Measurements from ENCODE around the gene AP1G1. TPM values are rescaled to one million over a fixed set of nuclear protein-coding genes. Genes with fewer than 3 reads are reported as not detected.

The AP1G1 gene
- total RNA-seq, 2 experiments from 2014 or later: 57.9 to 89.7 TPM

DNA sequence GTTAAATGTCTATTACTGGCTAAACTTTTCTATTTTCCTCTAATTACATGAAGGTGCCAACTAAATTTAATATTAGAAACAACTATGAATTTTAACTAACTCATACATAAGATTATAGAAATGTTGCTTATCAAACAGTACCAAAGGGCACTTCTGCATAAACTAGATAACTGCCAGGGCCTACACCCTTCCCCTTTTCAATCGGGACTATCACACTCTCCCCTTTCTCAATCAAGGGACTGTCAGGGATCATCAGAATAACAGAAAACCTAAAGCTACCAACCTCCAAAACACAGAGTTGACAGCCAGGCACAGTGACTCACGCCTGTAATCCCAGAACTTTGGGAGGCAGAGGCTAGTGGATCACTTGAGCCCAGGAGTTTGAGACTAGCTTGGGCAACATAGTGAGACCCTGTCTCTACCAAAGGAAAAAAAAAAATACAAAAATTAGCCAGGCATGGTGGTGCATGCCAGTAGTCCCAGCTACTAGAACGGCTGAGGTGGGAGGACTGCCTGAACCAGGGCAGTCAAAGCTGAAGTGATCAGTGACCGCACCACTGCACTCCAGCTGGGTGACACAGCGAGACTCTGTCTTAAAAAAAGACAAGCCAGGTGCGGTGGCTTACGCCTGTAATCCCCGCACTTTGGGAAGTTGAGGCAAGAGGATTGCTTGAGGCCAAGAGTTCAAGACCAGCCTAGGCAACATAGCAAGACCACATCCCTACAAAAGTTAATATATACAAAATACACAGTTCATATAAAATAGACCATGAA, 80.9 kb downstream of the AP1G1 start:
- BruUV-seq (replicated peaks): no TSS peak
- Histone ChIP-seq H3K4me2 (ENCODE audit: low read length) (peak overlapping the region; percentile 55), H3K4me3 (ENCODE audit: low read depth, low read length, poor library complexity, severe bottlenecking) (no peak overlapping the region), H3K9me3 (ENCODE audit: low read length) (no peaks in the 10 kb centered on the region), H3K27ac (ENCODE audit: low read depth, low read length, poor library complexity, severe bottlenecking) (peak overlapping the region; percentile 72), H2AFZ (ENCODE audit: low read length) (no peak overlapping the region), H3K9me2 (ENCODE audit: insufficient read depth, low read length) (no peaks in the 10 kb centered on the region), H3K4me1 (ENCODE audit: insufficient read depth, low read length, poor library complexity, severe bottlenecking) (peaks cover 42% of the 10 kb centered on the region), H4K20me1 (ENCODE audit: insufficient read depth, low read length) (no peaks in the 10 kb centered on the region), H3K79me2 (ENCODE audit: insufficient read depth, low read depth, low read length) (no peaks in the 10 kb centered on the region), H3K36me3 (ENCODE audit: insufficient read depth, low read length) (peaks cover 29% of the 10 kb centered on the region)
- ChIA-PET POLR2A (interaction anchor here (0.8 to 1.1 kb wide), 3 partner anchors 8 to 17 kb away, joined by 3 to 4 read pairs (median 4); no protein-coding TSS in a partner anchor), CTCF (ENCODE audit: unreplicated experiment) (interaction anchor here (0.6 kb wide), 1 partner anchor 42 kb away, joined by 3 read pairs; no protein-coding TSS in a partner anchor)
- TF ChIP-seq EZH2phosphoT487 (IDR thresholded peaks at IDR 0.05; ENCODE audit: borderline replicate concordance, low read depth, low read length): no peak
- TF ChIP-seq, protein P1, sequence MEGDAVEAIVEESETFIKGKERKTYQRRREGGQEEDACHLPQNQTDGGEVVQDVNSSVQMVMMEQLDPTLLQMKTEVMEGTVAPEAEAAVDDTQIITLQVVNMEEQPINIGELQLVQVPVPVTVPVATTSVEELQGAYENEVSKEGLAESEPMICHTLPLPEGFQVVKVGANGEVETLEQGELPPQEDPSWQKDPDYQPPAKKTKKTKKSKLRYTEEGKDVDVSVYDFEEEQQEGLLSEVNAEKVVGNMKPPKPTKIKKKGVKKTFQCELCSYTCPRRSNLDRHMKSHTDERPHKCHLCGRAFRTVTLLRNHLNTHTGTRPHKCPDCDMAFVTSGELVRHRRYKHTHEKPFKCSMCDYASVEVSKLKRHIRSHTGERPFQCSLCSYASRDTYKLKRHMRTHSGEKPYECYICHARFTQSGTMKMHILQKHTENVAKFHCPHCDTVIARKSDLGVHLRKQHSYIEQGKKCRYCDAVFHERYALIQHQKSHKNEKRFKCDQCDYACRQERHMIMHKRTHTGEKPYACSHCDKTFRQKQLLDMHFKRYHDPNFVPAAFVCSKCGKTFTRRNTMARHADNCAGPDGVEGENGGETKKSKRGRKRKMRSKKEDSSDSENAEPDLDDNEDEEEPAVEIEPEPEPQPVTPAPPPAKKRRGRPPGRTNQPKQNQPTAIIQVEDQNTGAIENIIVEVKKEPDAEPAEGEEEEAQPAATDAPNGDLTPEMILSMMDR (conservative IDR thresholded peaks at IDR 0.05; ENCODE audit: low read length): no peak
- intact Hi-C loops (cut with micrococcal nuclease; ENCODE audit: unreplicated experiment): loop anchor here (10.0 kb wide), 1 partner anchor 367 kb away; the partner anchor contains the start of genes DHX38 and TXNL4B
- peak; percentile 74 for DNase-seq (ENCODE audit: low spot score)

DNA sequence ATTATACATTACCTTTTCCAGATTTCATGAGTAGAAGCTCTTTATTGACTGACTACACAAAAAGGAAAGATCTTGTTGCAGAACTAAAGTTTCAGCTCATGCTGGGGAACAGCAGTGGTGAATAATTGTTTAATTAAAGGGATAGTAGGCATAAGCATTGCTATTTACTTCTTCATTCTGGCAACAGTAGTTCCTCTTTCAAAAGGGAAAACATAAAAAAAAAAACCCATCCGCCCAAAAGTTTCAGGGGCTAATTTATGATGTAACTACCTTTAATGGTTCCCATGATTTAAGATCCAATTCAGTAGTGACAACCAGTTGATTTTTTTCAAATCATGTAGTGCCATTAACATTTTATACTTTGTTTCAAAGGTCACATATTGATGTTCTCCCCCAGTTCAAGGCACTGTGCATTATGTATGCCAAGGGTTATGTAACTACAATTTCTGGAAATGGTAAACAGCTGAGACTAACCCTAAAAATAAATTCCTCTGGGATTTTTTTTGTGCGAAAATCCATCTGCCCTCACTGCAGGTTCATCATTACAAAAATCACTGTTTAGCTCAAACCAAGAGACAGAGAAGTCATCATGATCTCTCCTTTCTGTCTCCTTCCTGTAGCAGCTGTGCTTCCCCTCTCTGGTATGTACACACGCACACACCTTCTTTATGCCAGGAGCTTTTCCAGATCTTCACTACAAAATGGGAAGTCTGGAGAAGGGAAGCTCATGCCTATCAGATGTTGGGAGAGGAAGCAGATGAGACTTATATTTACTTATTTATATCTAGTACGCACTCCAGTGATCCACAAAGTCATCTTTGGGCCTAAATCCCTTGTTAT, 81.9 kb downstream of the AP1G1 start:
- H3K4me3 ChIP-seq (ENCODE audit: low read depth, low read length, poor library complexity, severe bottlenecking): no peak overlapping the region
- BruUV-seq (replicated peaks): no TSS peak
- peaks cover 19% of the 10 kb centered on the region for H3K36me3 ChIP-seq (ENCODE audit: insufficient read depth, low read length)
- H3K4me1 ChIP-seq (ENCODE audit: insufficient read depth, low read length, poor library complexity, severe bottlenecking): peaks cover 52% of the 10 kb centered on the region
- POLR2A ChIA-PET: interaction anchor here (0.5 to 1.4 kb wide), 7 partner anchors 9 to 236 kb away, joined by 3 to 4 read pairs (median 4); no protein-coding TSS in a partner anchor
- intact Hi-C loops (cut with micrococcal nuclease; ENCODE audit: unreplicated experiment): loop anchor here (10.0 kb wide), 1 partner anchor 368 kb away; the partner anchor contains the start of genes DHX38 and TXNL4B
- no peak overlapping the region for H2AFZ ChIP-seq (ENCODE audit: low read length)
- peaks cover 9% of the 10 kb centered on the region for H3K79me2 ChIP-seq (ENCODE audit: insufficient read depth, low read depth, low read length)
- H3K4me2 ChIP-seq (ENCODE audit: low read length): peak overlapping the region; percentile 55
- no peaks in the 10 kb centered on the region for H3K9me3 ChIP-seq (ENCODE audit: low read length)
- no peaks in the 10 kb centered on the region for H3K9me2 ChIP-seq (ENCODE audit: insufficient read depth, low read length)
- H3K27ac ChIP-seq (ENCODE audit: low read depth, low read length, poor library complexity, severe bottlenecking): peak overlapping the region; percentile 72
- TF ChIP-seq, protein P1 (conservative IDR thresholded peaks at IDR 0.05; ENCODE audit: low read length): no peak
- TF ChIP-seq EZH2phosphoT487 (IDR thresholded peaks at IDR 0.05; ENCODE audit: borderline replicate concordance, low read depth, low read length): no peak
- CTCF ChIA-PET (ENCODE audit: unreplicated experiment): interaction anchor here (1.1 kb wide), 1 partner anchor 19 kb away, joined by 3 read pairs; no protein-coding TSS in a partner anchor
- H4K20me1 ChIP-seq (ENCODE audit: insufficient read depth, low read length): no peaks in the 10 kb centered on the region; the same call in 1 of the 2 replicates
- peak; percentile 58 for DNase-seq (ENCODE audit: low spot score)

Data from OCI-LY7 (cell line).